Mucosa of stomach (tissue), 1 donor: ENCODE results near the gene CALD1.

Experiments used
- H3K27me3 ChIP-seq: one replicate; pipeline ENCODE4 v1.7.0; 2013; ENCODE audit warnings: mild to moderate bottlenecking, low read length; ENCODE audit not compliant: control insufficient read depth, insufficient read depth
- H3K36me3 ChIP-seq: one replicate; pipeline ENCODE4 v1.7.0; 2013; ENCODE audit warnings: low read length; ENCODE audit not compliant: control insufficient read depth, insufficient read depth
- H3K4me1 ChIP-seq: one replicate; pipeline ENCODE4 v1.7.0; 2013; ENCODE audit warnings: mild to moderate bottlenecking, low read length; ENCODE audit not compliant: control insufficient read depth, insufficient read depth
- H3K4me3 ChIP-seq: one replicate; pipeline ENCODE4 v1.7.0; 2013; ENCODE audit warnings: low read length
- H3K9ac ChIP-seq: one replicate; pipeline ENCODE4 v1.7.0; 2013; ENCODE audit warnings: mild to moderate bottlenecking, low read length, moderate library complexity
- H3K9me3 ChIP-seq: one replicate; pipeline ENCODE4 v1.7.0; 2013; ENCODE audit warnings: mild to moderate bottlenecking, low read length, moderate library complexity; ENCODE audit not compliant: control insufficient read depth
- donor health status: Pancreatic carcinoma.

The CALD1 gene

DNA sequence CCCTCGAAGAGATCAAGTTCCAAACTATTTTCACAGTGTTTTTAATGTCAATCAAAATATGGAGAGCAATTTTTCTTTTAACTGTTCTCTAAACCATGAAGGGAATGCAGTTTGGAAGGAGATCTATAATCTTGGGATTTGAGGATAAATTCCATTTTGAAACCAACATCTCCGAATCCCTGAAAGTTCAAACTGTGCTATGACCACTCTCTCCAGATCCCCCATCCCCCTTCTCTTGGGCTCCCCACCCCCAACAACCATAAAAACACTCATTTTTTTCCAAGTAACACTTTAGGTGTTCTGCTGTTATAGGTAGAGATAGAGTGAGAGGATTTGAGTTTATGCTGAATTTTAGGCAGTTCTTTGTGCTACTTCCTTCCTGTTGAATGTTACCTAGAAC lies 1.7 kb downstream of the CALD1 start:
- Histone ChIP-seq H3K4me3 (no peak overlapping the region), H3K9me3 (no peaks in the 10 kb centered on the region), H3K4me1 (no peaks in the 10 kb centered on the region), H3K9ac (peak overlapping the region; percentile 64), H3K36me3 (no peaks in the 10 kb centered on the region), H3K27me3 (no peaks in the 10 kb centered on the region)

DNA sequence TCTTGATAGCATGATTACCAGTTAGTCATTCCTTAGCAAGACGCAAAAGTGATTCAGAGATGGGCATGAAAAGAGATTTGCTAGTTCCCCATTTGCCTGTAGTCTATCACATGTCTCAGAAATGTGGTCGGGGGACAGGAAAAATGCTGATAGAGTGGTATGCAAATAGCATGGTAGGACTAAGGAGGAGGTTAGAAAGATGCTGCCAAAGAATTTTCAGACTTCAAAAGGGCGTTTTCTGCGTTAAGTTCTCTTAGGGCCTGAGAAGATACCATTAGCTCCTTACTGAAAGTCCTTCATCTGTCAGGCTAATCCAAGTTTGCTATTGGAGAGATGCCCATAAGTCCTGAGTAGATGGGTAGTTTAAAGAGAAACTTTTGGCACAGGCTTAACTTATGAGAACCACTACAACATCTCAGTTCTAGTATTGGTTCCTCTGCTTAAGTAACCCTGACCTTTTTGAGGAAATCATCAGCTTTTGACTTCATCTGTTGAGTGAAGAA lies 2.7 kb downstream of the CALD1 start:
- Histone ChIP-seq H3K27me3 (no peaks in the 10 kb centered on the region), H3K36me3 (no peaks in the 10 kb centered on the region), H3K4me3 (no peak overlapping the region), H3K4me1 (no peaks in the 10 kb centered on the region), H3K9ac (no peak overlapping the region), H3K9me3 (no peaks in the 10 kb centered on the region)

DNA sequence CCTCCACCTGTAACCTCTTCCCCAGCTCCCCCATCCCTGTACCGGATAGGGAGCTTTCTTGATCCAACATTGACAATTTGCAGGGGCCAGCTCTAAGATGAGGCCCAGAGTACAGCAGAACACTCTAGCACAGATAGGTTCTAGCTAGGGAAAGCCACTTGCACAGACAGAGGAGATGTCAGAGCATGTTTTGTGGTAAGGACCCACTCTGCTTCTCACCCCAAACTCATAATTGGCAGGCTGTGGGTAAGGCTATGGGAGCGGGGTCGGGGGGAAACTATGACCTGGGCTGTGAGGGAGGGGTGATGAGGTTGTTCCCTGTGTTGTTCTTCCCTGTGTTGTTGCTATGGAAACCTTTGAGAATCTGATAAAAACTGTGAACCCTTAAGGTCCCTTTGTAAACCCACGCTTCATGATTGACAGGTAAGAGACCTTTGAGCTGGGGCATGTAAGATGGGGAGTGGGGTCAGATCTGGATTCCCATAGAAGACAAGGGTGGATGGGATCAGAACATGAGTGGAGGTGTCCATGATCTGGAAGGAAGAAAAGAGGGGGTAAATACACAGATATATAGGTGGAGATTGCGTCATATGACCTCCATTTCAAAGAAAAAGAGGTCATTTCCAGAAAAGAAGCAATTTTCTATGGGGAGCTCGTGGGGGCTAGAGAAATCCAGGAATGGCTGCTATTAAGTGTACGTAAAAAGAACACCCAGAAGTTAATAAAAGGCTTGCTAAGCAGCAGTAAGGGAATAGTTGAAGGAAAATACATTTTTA lies 4.0 kb downstream of the CALD1 start:
- H3K9me3 ChIP-seq, result no peaks in the 10 kb centered on the region
- H3K4me1 ChIP-seq, result no peaks in the 10 kb centered on the region
- no peak overlapping the region for H3K9ac ChIP-seq
- no peaks in the 10 kb centered on the region for H3K27me3 ChIP-seq
- no peak overlapping the region for H3K4me3 ChIP-seq
- no peaks in the 10 kb centered on the region for H3K36me3 ChIP-seq

DNA sequence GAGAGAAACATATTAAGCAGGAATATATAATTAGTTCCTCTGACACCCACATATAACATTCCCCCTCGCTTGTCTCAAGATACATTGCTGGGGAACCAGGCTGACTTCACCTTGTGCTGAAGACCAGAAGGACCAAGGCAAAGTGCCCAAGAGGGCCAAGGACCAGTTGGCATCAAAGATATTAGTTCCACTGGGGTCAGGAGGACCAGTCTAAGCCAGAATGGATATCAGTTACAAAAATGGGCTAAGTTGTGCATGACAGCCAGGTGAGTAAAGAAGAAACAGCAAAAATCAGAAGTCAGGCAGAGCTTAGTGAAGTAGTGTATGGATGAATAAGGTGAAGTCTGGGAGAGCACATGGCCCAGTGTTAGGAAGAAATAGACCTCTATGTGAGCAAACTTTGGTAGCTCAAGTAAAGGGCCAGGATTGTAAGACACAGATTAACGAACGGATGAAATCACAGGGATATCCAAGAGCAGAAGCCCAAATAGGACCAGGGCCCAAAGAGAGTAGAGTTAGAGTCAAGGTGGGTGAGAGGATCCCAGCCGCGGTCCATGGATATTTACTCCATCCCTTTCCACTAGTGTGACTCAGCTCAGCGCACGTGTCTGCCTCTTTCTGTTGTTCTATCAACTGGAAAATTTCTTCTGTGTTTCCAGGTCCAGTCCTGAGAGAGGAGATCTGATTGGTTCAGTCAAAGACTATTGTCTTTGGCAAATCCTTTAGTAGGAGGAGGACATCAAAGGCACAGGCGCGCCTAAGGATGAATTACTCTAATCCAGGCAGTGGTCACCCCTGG lies 5.0 kb downstream of the CALD1 start:
- H3K4me3 ChIP-seq, result no peak overlapping the region
- H3K27me3 ChIP-seq, result no peaks in the 10 kb centered on the region
- no peaks in the 10 kb centered on the region for H3K9me3 ChIP-seq
- no peaks in the 10 kb centered on the region for H3K36me3 ChIP-seq
- no peaks in the 10 kb centered on the region for H3K4me1 ChIP-seq
- H3K9ac ChIP-seq, result no peak overlapping the region

DNA sequence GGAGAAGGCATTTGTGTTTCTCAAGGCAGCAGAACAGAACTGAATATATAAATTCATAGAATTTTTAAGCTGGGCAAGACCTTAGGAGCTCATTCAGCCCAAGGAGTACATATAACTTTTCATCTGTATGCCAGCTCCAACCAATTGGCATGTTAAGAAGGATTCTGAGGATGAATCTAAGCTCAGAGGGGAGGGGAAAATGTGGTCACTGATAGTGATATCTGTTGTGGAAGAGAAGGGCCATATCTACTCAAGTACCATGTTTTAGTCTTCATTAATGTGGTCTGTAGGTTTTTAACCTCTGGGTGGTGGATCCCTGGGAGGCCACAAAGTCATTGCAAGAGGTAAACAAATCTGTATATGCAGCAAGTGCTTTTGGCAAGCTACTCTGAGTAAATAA lies 6.4 kb downstream of the CALD1 start:
- H3K9me3 ChIP-seq, result no peaks in the 10 kb centered on the region
- H3K9ac ChIP-seq, result no peak overlapping the region
- H3K4me3 ChIP-seq, result no peak overlapping the region
- H3K4me1 ChIP-seq, result no peaks in the 10 kb centered on the region
- H3K27me3 ChIP-seq, result no peaks in the 10 kb centered on the region
- no peaks in the 10 kb centered on the region for H3K36me3 ChIP-seq

DNA sequence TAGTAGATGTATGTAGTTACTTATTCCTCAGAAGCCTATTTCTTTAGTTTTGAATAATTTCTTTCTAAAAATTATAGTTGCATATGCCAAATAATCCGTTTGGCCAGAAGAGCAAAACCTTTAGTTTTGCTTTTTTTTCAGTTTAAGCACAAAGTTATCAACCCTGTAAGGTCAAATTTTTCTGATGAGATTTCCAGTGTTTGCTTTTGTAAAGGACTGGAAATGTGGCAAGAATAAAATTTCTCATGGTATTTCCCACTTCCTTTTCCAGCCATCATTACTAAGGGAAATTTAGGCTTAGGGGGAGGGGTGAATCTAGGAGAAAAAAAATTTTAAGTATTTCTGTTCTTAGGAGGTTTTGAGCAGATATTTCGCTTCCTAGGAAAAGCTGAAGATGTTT lies 7.6 kb downstream of the CALD1 start:
- H3K4me3 ChIP-seq, result no peak overlapping the region
- no peaks in the 10 kb centered on the region for H3K4me1 ChIP-seq
- H3K27me3 ChIP-seq, result no peaks in the 10 kb centered on the region
- H3K36me3 ChIP-seq, result no peaks in the 10 kb centered on the region
- no peak overlapping the region for H3K9ac ChIP-seq
- no peaks in the 10 kb centered on the region for H3K9me3 ChIP-seq

DNA sequence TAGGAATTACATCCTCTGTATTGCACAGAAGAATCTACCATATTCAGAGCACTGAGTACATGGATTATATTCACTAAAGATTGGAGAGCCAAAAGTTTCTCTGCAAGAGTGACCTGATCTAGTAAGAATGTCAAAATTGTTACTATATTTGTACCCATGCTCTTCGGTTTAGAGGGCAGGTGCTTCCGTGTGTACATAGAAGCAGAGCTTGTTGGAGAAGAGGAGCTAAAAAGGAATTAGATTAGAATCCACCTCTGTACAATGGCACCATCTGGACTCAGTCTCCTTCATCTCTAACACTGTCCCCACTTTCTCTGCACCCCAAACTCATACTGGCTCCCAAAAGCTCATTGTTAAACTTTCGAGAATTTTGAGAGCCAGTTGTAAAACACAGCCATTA lies 8.3 kb downstream of the CALD1 start:
- H3K4me1 ChIP-seq, result no peaks in the 10 kb centered on the region
- H3K4me3 ChIP-seq, result no peak overlapping the region
- H3K9me3 ChIP-seq, result no peaks in the 10 kb centered on the region
- no peaks in the 10 kb centered on the region for H3K27me3 ChIP-seq
- H3K9ac ChIP-seq, result no peak overlapping the region
- no peaks in the 10 kb centered on the region for H3K36me3 ChIP-seq

DNA sequence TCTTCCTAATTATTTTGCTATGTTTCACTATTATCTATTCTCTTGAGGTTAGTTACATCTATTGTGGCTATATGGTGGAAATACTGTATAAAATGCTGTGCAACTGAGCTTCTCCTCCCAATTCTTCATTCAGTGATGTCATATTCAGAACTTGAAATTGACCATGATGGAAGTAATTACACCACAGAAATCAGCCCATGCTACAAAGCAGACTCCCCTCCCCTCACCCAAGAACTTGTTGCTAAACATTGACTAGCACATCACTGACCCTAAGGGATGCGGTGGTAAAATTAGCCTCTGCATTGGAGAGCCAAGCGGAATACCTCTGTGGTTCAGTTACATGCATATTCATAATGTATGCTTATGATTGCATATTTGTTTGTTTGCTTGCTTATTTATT lies 8.8 kb downstream of the CALD1 start:
- Histone ChIP-seq H3K36me3 (no peaks in the 10 kb centered on the region), H3K9ac (no peak overlapping the region), H3K4me1 (no peaks in the 10 kb centered on the region), H3K9me3 (no peaks in the 10 kb centered on the region), H3K4me3 (no peak overlapping the region), H3K27me3 (no peaks in the 10 kb centered on the region)

DNA sequence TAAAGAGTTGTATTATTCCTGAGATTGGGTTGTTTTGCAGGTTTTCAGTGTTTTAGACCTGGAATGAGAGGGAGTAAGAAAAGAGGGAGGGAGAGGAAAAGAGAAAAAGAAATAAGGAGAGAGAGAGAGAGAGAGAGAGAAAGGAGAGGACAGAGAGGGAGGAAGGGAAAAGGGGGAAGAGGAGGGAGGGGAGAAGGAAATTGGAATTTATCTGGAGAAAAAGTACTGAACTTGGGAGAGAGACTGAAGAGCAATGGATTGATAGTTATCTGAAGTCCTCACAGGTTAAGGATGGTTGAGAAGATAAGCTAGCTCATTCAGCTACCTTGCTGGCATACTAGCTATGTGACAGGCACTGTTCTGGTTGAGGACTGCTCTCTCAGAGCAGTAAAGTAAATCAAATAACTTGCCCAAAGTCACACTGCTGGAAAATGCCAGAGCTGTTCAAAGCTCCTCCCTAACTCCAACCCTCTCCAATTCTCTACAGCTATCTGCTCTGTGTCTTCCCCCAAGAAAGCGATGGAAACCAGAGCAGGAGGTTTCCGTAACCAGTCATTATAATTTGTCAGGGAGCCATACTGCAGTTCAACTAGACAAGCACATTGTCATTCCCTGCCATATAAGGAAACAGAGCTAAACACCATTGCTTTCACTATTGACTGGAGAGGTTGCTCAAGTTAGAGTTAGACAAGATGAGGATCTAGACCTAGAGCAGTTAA lies 10.7 kb downstream of the CALD1 start:
- H3K27me3 ChIP-seq, result no peaks in the 10 kb centered on the region
- no peaks in the 10 kb centered on the region for H3K36me3 ChIP-seq
- H3K4me1 ChIP-seq, result no peaks in the 10 kb centered on the region
- no peaks in the 10 kb centered on the region for H3K9me3 ChIP-seq
- no peak overlapping the region for H3K4me3 ChIP-seq
- H3K9ac ChIP-seq, result no peak overlapping the region

DNA sequence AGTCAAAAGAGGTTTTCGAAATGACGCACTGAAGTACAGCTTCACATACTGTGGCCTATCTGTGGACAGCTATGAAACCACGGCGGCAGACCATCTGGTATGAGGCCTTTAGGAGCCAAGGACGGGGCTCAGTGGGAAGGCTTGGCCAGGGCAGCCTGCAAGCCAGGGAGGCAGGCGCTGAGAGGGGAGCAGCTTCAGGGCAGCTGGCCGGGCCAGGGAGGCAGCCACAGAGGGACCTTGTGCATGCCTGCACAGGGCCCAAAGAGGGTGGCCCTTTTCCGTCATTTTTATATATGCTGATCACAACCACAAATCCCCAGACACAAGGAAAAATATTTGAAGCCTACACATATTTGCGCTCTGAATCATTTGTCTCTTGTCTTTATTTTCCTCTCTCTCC lies 13.5 kb downstream of the CALD1 start:
- H3K9me3 ChIP-seq, result no peaks in the 10 kb centered on the region
- no peaks in the 10 kb centered on the region for H3K27me3 ChIP-seq
- no peak overlapping the region for H3K9ac ChIP-seq
- no peaks in the 10 kb centered on the region for H3K4me1 ChIP-seq
- no peak overlapping the region for H3K4me3 ChIP-seq
- H3K36me3 ChIP-seq, result no peaks in the 10 kb centered on the region

DNA sequence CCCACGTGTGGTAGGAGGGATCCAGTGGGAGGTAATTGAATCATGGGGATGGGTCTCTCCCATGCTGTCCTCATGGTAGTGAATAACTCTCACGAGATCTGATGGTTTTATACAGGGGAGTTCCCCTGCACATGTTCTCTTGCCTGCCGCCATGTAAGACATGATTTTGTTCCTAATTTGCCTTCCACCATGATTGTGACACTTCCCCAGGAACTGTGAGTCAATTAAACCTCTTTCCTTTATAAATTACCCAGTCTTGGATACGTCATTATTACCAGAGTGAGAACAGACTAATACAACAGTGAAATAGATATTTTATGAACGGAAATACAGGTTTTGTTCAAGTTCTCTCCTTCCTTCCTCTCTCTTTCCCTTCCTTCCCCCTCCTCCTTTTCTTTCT lies 15.8 kb downstream of the CALD1 start:
- H3K9ac ChIP-seq, result no peak overlapping the region

DNA sequence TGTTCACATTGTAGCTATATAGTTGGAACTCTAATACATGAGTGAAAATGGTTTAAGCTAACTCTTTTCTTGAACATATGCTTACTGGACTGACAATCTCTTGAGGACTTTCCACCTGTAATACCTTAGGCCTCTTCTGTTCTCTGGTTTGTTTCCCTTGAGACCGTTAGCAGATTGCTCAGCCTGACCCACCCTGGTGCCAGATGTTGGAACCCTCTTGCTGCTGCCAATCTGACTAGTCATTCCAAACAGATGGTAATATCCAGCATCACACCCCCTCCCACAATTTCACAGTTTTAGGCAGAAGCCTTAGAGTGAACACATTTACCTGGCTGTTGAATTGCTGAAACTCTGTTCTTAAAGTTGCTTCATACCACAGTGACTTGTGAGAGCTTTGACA lies 18.7 kb downstream of the CALD1 start:
- no peaks in the 10 kb centered on the region for H3K4me1 ChIP-seq
- H3K9ac ChIP-seq, result no peak overlapping the region
- H3K27me3 ChIP-seq, result no peaks in the 10 kb centered on the region
- H3K9me3 ChIP-seq, result no peaks in the 10 kb centered on the region
- no peak overlapping the region for H3K4me3 ChIP-seq
- H3K36me3 ChIP-seq, result no peaks in the 10 kb centered on the region

More for the DNA sequence above, 15.8 kb downstream of the CALD1 start:
- no peaks in the 10 kb centered on the region for H3K27me3 ChIP-seq
- no peaks in the 10 kb centered on the region for H3K4me1 ChIP-seq
- H3K4me3 ChIP-seq, result no peak overlapping the region
- no peaks in the 10 kb centered on the region for H3K36me3 ChIP-seq
- H3K9me3 ChIP-seq, result no peaks in the 10 kb centered on the region
